GM12891 (cell line): ENCODE results near the gene CAMK1D.

Experiments
- DNase-seq: peaks from one replicate; pipeline ENCODE4 v3.0.0; 2011; ENCODE audit warnings: low spot score; ENCODE audit not compliant: insufficient read length
- FAIRE-seq: peaks from 2 replicates; lab custom pipeline; 2011; peaks lifted over from hg19 to GRCh38; lab: Jason Lieb, UNC
- PAX5 ChIP-seq: IDR thresholded peaks from 2 replicates; pipeline ENCODE4 v1.6.1; 2011; ENCODE audit warnings: low read length, moderate library complexity, mild to moderate bottlenecking; ENCODE audit not compliant: insufficient read depth, severe bottlenecking
- POLR2A ChIP-seq: IDR thresholded peaks from 2 replicates; pipeline ENCODE4 v1.6.1; 2011; ENCODE audit warnings: low read depth, low read length, control low read depth
- POLR2AphosphoS5 ChIP-seq: IDR thresholded peaks from 2 replicates; pipeline ENCODE4 v1.6.1; 2011; ENCODE audit warnings: low read depth, low read length, control low read depth
- POU2F2 ChIP-seq: IDR thresholded peaks from 2 replicates; pipeline ENCODE4 v1.6.1; 2011; ENCODE audit warnings: low read depth, mild to moderate bottlenecking, control low read depth, low read length, moderate library complexity
- SPI1 ChIP-seq: IDR thresholded peaks from 2 replicates; pipeline ENCODE4 v1.6.1; 2011; ENCODE audit warnings: low read depth, low read length, control low read depth
- TAF1 ChIP-seq: IDR thresholded peaks from 2 replicates; pipeline ENCODE4 v1.6.1; 2011; ENCODE audit warnings: low read depth, low read length, control low read depth

The CAMK1D gene

GRCh38 chr10:12608761-12609160 lies 259.4 kb downstream of the CAMK1D start:
- DNase-seq: no peak
- no peak for FAIRE-seq
- TF ChIP-seq POU2F2: no peak
- no peak for TF ChIP-seq POLR2AphosphoS5
- TF ChIP-seq PAX5: no peak
- no peak for TF ChIP-seq TAF1
- TF ChIP-seq SPI1: no peak
- no peak for TF ChIP-seq POLR2A

- no peak for TF ChIP-seq POLR2A
- TF ChIP-seq POU2F2: no peak
- no peak for TF ChIP-seq TAF1
- no peak for TF ChIP-seq SPI1
- no peak for TF ChIP-seq PAX5
- DNase-seq (no peak), FAIRE-seq (no peak)
These were observed 260.1 kb downstream of the CAMK1D start for GRCh38 chr10:12609435-12609834.

- FAIRE-seq (no peak), DNase-seq (no peak)
These were observed 263.8 kb downstream of the CAMK1D start for GRCh38 chr10:12613136-12613535.

GRCh38 chr10:12614177-12614995 lies 265.0 kb downstream of the CAMK1D start:
- no peak for DNase-seq
- FAIRE-seq: no peak
- no peak for TF ChIP-seq TAF1
- TF ChIP-seq SPI1: no peak

More at GRCh38 chr10:12613136-12613535, 263.8 kb downstream of the CAMK1D start:
- TF ChIP-seq SPI1 (no peak), PAX5 (no peak), POLR2A (no peak), POU2F2 (no peak), TAF1 (no peak), POLR2AphosphoS5 (no peak)

- 0 out of 2 replicates have a peak, but pooled peaks have one; percentile 26 for TF ChIP-seq POLR2AphosphoS5
- TF ChIP-seq POU2F2: no peak
- DNase-seq (no peak), FAIRE-seq (peak; percentile 91)
These were observed 266.2 kb downstream of the CAMK1D start for GRCh38 chr10:12615296-12616220.

- TF ChIP-seq PAX5 (no peak), SPI1 (peak; percentile 70)
- FAIRE-seq (no peak), DNase-seq (no peak)
These were observed 268.1 kb downstream of the CAMK1D start for GRCh38 chr10:12617191-12618175.

GRCh38 chr10:12622016-12622415 lies 272.7 kb downstream of the CAMK1D start:
- TF ChIP-seq TAF1 (no peak), SPI1 (no peak), PAX5 (no peak), POLR2AphosphoS5 (no peak), POU2F2 (no peak), POLR2A (no peak)
- FAIRE-seq (no peak), DNase-seq (no peak)

- TF ChIP-seq TAF1 (no peak), POLR2AphosphoS5 (no peak), SPI1 (no peak), POU2F2 (no peak), PAX5 (no peak), POLR2A (no peak)
- FAIRE-seq: no peak
These were observed 273.3 kb downstream of the CAMK1D start for GRCh38 chr10:12622691-12623090.

GRCh38 chr10:12625393-12626023 lies 276.2 kb downstream of the CAMK1D start:
- FAIRE-seq: no peak
- TF ChIP-seq POU2F2 (no peak), TAF1 (no peak), SPI1 (no peak), POLR2AphosphoS5 (no peak), POLR2A (no peak), PAX5 (no peak)
- DNase-seq: no peak

More at GRCh38 chr10:12622691-12623090, 273.3 kb downstream of the CAMK1D start:
- DNase-seq: no peak
